Mesodermal cell (in vitro differentiated cells): ENCODE data around the gene YJEFN3.

Source experiments
- H3K27ac ChIP-seq: 2 replicates; pipeline ENCODE4 v1.7.0; 2013; ENCODE audit warnings: mild to moderate bottlenecking, low read depth, low read length, moderate library complexity; ENCODE audit not compliant: severe bottlenecking
- H3K36me3 ChIP-seq: 2 replicates; pipeline ENCODE4 v1.7.1; 2013; ENCODE audit warnings: mild to moderate bottlenecking, low read length, moderate library complexity; ENCODE audit not compliant: control insufficient read depth, insufficient read depth
- H3K4me1 ChIP-seq: one replicate; pipeline ENCODE4 v1.7.1; 2013; ENCODE audit warnings: mild to moderate bottlenecking, low read length; ENCODE audit not compliant: insufficient read depth, control insufficient read depth, poor library complexity, severe bottlenecking
- H3K4me3 ChIP-seq: 2 replicates; pipeline ENCODE4 v1.7.0; 2013; ENCODE audit warnings: low read length, control low read depth, mild to moderate bottlenecking; ENCODE audit not compliant: insufficient read depth, poor library complexity, severe bottlenecking; ENCODE audit errors: extremely low read depth
- H3K9me3 ChIP-seq: 2 replicates; pipeline ENCODE4 v1.7.1; 2013; ENCODE audit warnings: mild to moderate bottlenecking, low read length, moderate library complexity; ENCODE audit not compliant: control insufficient read depth
- WGBS, 2 experiments: methylation state at CpG; one replicate each; pipeline ENCODE4 v1.1.5; 2013; ENCODE audit warnings: missing lambda C conversion rate in 2 of 2; ENCODE audit not compliant: insufficient coverage in 2 of 2; 5-methylcytosine and 5-hydroxymethylcytosine counted together

YJEFN3 gene

DNA sequence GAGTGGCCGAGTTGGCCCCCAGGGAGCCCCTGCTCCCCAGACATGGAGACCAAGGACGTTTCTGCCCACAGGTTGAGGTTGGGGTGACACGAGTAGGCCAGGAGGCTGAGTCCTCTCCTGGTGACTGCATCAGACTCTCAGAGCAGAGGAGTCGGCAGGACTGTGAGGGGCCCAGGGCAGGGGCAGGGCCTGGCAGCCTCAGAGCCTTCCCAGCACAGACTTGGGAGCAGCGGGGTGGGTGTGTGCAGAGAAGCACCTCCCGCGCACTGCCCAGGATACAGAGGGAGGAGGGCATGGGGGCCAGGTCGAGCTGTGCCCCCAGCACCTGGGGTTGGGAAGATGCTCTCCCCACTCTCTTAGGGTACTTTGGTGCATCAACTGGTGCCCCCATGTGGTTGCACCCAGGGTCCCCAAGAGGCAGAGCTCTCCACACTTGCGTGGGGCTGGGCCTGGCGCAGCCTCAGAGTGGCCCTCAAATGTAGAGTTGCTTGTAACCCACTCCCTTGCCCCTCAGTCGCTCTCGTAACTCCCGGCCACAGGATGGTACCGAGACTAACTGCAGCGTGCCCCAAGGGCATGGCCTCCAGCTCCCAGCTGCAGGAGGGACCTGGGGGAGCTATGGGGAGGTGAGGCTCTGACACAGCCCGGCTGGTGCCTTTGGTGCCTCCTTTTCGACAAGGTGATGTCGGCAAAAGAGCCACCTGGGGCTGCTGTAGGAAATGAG, 29.3 kb upstream of the YJEFN3 start:
- Histone ChIP-seq H3K27ac (no peak overlapping the region), H3K4me3 (no peak overlapping the region), H3K9me3 (no peaks in the 10 kb centered on the region), H3K4me1 (no peaks in the 10 kb centered on the region), H3K36me3 (peaks cover 99% of the 10 kb centered on the region)
- WGBS, 2 experiments: 92 to 96% methylated on average over 14 of the region's 18 CpGs

DNA sequence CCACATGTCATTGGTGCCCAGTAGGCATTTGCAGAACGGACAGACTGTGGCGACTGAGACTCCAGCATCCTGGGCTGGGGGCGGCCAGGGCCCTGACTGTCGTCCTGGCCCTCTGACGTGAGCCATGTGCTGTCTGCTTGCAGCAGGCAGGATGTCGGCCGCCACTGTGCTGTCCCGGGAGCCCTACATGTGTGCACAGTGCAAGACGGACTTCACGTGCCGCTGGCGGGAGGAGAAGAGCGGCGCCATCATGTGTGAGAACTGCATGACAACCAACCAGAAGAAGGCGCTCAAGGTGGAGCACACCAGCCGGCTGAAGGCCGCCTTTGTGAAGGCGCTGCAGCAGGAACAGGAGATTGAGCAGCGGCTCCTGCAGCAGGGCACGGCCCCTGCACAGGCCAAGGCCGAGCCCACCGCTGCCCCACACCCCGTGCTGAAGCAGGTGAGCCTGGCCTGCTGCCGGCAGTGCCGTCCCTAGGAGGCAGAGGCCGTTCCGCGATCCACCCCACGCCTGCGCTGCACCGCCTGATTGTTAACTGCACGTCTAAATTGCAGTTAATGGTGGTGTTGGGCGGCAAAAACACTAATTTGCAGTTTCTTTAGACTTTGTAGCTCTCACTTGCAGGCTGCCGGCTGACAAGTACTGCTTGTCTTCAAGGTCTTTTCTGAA, 27.6 kb upstream of the YJEFN3 start:
- peaks cover 99% of the 10 kb centered on the region for H3K36me3 ChIP-seq

GRCh38 chr19:19501798-19502197, 26.9 kb upstream of the YJEFN3 start:
- Histone ChIP-seq H3K9me3 (no peaks in the 10 kb centered on the region), H3K4me1 (no peaks in the 10 kb centered on the region), H3K36me3 (peaks cover 98% of the 10 kb centered on the region), H3K27ac (no peak overlapping the region), H3K4me3 (no peak overlapping the region)
- WGBS, 2 experiments: 95 to 98% methylated on average over 25 of the region's 26 CpGs

More for the DNA sequence above, 27.6 kb upstream of the YJEFN3 start:
- no peak overlapping the region for H3K4me3 ChIP-seq
- H3K4me1 ChIP-seq: no peaks in the 10 kb centered on the region
- 96 to 97% methylated on average over 33 to 34 of the region's 34 CpGs for WGBS, 2 experiments
- no peak overlapping the region for H3K27ac ChIP-seq
- no peaks in the 10 kb centered on the region for H3K9me3 ChIP-seq

GRCh38 chr19:19502281-19502680, 26.4 kb upstream of the YJEFN3 start:
- Histone ChIP-seq H3K4me3 (no peak overlapping the region), H3K36me3 (peaks cover 96% of the 10 kb centered on the region), H3K9me3 (no peaks in the 10 kb centered on the region), H3K27ac (no peak overlapping the region), H3K4me1 (no peaks in the 10 kb centered on the region)
- 98 to 99% methylated on average over 18 to 19 of the region's 19 CpGs for WGBS, 2 experiments

- H3K36me3 ChIP-seq: peaks cover 96% of the 10 kb centered on the region
Observed at GRCh38 chr19:19502808-19503602, 25.7 kb upstream of the YJEFN3 start.

DNA sequence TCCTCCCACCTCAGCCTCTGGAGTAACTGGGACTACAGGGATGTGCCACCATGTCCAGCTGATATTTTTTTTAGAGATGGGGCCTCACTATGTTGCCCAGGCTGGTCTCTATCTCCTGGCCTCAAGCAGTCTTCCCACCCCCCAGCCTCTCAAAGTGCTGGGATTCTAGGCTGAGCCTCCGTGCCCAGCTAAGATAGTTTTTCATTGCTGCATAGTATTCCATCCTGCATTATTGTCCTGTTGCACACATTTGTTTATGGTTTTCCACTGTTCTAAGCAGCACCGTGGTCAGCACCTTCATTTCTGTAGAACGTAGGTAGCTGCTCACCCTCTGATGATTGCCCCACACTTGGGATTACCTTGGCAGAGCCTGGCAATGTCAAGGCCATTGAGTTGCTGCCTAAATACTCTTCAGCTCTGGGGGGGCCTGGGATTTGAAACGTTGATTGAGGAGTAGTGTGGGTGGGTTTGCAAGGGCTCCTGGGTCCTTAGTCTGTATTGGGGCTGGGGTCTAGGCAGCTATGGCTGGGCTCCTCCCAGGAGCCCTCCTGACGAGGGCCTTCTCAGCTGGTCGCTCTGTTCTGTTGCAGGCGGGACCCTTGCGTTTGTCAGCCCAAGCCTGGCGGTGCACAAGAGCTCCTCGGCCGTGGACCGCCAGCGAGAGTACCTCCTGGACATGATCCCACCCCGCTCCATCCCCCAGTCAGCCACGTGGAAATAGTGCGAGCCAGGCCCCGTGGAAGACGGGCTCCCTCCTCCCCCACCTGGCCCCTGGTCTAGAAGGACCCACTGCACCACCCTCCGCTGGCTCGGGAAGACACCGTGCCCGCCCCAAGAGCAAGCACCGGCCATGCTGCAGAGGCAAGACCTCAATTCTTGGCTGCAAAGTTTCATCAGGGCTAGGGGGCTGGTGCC, 23.7 kb upstream of the YJEFN3 start:
- H3K36me3 ChIP-seq: peaks cover 80% of the 10 kb centered on the region

More at GRCh38 chr19:19502808-19503602, 25.7 kb upstream of the YJEFN3 start:
- H3K9me3 ChIP-seq: no peaks in the 10 kb centered on the region
- H3K27ac ChIP-seq: no peak overlapping the region
- H3K4me1 ChIP-seq: no peaks in the 10 kb centered on the region
- WGBS, 2 experiments: 94 to 97% methylated on average over 15 to 18 of the region's 18 CpGs
- no peak overlapping the region for H3K4me3 ChIP-seq

GRCh38 chr19:19505669-19506326, 22.9 kb upstream of the YJEFN3 start:
- no peaks in the 10 kb centered on the region for H3K4me1 ChIP-seq
- WGBS, 2 experiments: 94 to 99% methylated on average over 20 to 22 of the region's 27 CpGs

More for the DNA sequence above, 23.7 kb upstream of the YJEFN3 start:
- H3K27ac ChIP-seq: no peak overlapping the region
- no peaks in the 10 kb centered on the region for H3K9me3 ChIP-seq
- no peak overlapping the region for H3K4me3 ChIP-seq
- 96 to 97% methylated on average over 18 to 20 of the region's 23 CpGs for WGBS, 2 experiments
- H3K4me1 ChIP-seq: no peaks in the 10 kb centered on the region

GRCh38 chr19:19506592-19506991, 22.1 kb upstream of the YJEFN3 start:
- no peaks in the 10 kb centered on the region for H3K4me1 ChIP-seq
- peaks cover 64% of the 10 kb centered on the region for H3K36me3 ChIP-seq
- WGBS, 2 experiments: 88 to 95% methylated on average over 10 to 11 of the region's 12 CpGs
- H3K9me3 ChIP-seq: no peaks in the 10 kb centered on the region
- no peak overlapping the region for H3K27ac ChIP-seq
- no peak overlapping the region for H3K4me3 ChIP-seq

More at GRCh38 chr19:19505669-19506326, 22.9 kb upstream of the YJEFN3 start:
- no peaks in the 10 kb centered on the region for H3K9me3 ChIP-seq
- peaks cover 72% of the 10 kb centered on the region for H3K36me3 ChIP-seq
- H3K4me3 ChIP-seq: no peak overlapping the region
- H3K27ac ChIP-seq: no peak overlapping the region

- Histone ChIP-seq H3K9me3 (no peaks in the 10 kb centered on the region), H3K4me1 (no peaks in the 10 kb centered on the region), H3K4me3 (no peak overlapping the region), H3K36me3 (peaks cover 57% of the 10 kb centered on the region), H3K27ac (no peak overlapping the region)
- whole genome bisulfite sequencing, 2 experiments: 100% methylated on average over 3 to 8 of the region's 8 CpGs
Observed at GRCh38 chr19:19507354-19507753, 21.4 kb upstream of the YJEFN3 start.
